ENCODE data around the gene PIGQ.

DNA sequence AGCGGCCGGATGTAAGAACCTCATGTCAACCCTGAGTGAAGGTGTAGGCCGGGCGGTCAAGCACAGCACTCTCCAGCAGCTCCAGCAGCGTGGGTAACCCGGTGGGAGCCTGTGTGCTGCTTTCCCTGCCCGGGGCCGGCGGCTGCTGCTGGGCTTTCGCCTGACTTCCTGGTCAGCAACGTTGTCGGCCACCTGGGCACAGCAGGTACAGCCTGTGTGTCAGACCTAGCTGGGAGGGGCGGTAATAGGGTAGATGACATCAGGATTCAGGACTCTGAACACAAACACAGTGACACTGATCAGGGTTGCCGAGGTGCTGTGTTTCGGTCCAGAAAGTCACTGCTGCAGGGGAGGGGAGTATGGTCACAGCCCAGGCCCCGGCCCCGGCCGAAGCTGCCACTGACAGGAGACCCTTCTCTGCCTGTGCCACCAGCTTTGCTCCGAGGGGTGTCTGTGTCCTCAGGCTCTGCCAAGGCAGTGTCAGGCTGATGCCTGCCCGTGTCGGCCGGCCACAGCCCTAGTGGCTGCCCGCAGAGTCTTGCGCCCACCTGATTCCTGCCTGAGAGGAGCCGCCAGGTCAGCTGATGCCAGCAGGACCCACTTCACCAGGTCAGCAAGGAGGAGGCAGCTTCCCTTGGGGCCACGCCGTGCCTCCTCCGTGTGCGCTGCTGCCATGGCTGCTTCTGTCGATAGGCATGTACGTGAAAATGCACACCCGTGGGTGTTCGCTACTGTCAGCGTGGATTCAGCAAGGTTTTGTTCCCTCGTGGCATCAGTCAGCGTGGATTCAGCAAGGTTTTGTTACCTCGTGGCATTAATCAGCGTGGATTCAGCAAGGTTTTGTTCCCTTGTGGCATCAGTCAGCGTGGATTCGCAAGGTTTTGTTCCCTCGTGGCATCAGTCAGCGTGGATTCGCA is 29.3 kb downstream of the PIGQ start:
- TF ChIP-seq EZH2 (IDR thresholded peaks at IDR 0.05; ENCODE audit: low read depth) = no peak
- TF ChIP-seq, protein P1, sequence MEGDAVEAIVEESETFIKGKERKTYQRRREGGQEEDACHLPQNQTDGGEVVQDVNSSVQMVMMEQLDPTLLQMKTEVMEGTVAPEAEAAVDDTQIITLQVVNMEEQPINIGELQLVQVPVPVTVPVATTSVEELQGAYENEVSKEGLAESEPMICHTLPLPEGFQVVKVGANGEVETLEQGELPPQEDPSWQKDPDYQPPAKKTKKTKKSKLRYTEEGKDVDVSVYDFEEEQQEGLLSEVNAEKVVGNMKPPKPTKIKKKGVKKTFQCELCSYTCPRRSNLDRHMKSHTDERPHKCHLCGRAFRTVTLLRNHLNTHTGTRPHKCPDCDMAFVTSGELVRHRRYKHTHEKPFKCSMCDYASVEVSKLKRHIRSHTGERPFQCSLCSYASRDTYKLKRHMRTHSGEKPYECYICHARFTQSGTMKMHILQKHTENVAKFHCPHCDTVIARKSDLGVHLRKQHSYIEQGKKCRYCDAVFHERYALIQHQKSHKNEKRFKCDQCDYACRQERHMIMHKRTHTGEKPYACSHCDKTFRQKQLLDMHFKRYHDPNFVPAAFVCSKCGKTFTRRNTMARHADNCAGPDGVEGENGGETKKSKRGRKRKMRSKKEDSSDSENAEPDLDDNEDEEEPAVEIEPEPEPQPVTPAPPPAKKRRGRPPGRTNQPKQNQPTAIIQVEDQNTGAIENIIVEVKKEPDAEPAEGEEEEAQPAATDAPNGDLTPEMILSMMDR (conservative IDR thresholded peaks at IDR 0.05) = no peak

All from PC-9 (cell line).